Sigmoid colon (tissue), 4 donors: ENCODE data around the gene CHRNB2.

Experiments
- POLR2A ChIP-seq, 2 donors: fragments of 450-650 bp; IDR thresholded peaks; one replicate each; pipeline ENCODE4 v1.6.1; 2016; ENCODE audit warnings: antibody characterized with exemption in 2 of 2, mild to moderate bottlenecking in 2 of 2, moderate library complexity in 2 of 2
- POLR2AphosphoS5 ChIP-seq, 4 donors: sonication (generic); formaldehyde crosslinking; IDR thresholded peaks; one replicate each; pipeline ENCODE4 v1.6.1; 2017; ENCODE audit warnings: antibody characterized with exemption in 4 of 4

- no peak for TF ChIP-seq POLR2A (IDR thresholded peaks at IDR 0.05)
- TF ChIP-seq POLR2AphosphoS5 (IDR thresholded peaks at IDR 0.05): no peak
These were observed 21.1 kb upstream of the CHRNB2 start for GRCh38 chr1:154546264-154547063.
